ENCODE data around the gene GALNT13. TPM values are rescaled to one million over a fixed set of nuclear protein-coding genes. Genes with fewer than 3 reads are reported as not detected.

Gene GALNT13
- total RNA-seq, 1 donor from 2014 or later = 2.0 TPM

DNA sequence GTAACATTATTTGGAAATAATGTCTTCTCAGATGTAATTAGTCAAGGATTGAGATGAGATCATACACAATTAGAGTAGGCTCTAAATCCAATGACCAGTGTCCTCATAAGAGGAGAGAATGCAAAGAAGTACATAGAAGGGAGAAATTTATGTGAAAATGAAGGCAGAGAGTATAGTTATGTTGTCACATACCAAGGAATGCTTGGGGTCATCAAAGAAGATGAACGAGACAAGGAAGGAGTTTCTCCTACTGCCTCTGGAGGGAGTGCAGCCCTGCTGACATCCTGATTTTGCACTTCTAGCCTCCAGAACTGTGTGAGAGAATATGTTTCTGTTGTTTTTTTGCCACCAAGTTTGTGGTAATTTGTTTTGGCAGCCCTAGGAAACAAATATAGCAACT lies 100.1 kb downstream of the GALNT13 start:
- Mint-ChIP-seq H3K9me3 (ENCODE audit: unreplicated experiment) (no peaks in the 10 kb centered on the region), H3K4me1 (ENCODE audit: low read depth, unreplicated experiment) (peaks cover 9% of the 10 kb centered on the region), H3K36me3 (ENCODE audit: low read depth, unreplicated experiment) (no peaks in the 10 kb centered on the region), H3K27ac (ENCODE audit: unreplicated experiment) (no peak overlapping the region), H3K27me3 (ENCODE audit: low read depth, unreplicated experiment) (no peaks in the 10 kb centered on the region), H3K4me3 (ENCODE audit: unreplicated experiment) (no peak overlapping the region)
- H4K20me1 ChIP-seq (ENCODE audit: insufficient read depth, low read length) = no peaks in the 10 kb centered on the region
- no peaks in the 10 kb centered on the region for H3K4me1 ChIP-seq (ENCODE audit: insufficient read depth, low read length)
- no peaks in the 10 kb centered on the region for H3K79me2 ChIP-seq (ENCODE audit: insufficient read depth, low read length)
- no peak overlapping the region for H2AFZ ChIP-seq (ENCODE audit: low read depth, low read length)
- FAIRE-seq (no peak), DNase-seq (ENCODE audit: low read depth) (no peak)
- H3K4me3 ChIP-seq (ENCODE audit: insufficient read depth, low read depth, low read length) = no peak overlapping the region
- no peak overlapping the region for H3K4me2 ChIP-seq (ENCODE audit: low read length)
- H3K36me3 ChIP-seq (ENCODE audit: insufficient read depth, low read length) = no peaks in the 10 kb centered on the region
- no peaks in the 10 kb centered on the region for H3K27me3 ChIP-seq (ENCODE audit: insufficient read depth, low read length)
- H3K9me3 ChIP-seq (ENCODE audit: insufficient read depth, low read depth, low read length) = no peaks in the 10 kb centered on the region
- no peak overlapping the region for H3K9ac ChIP-seq (ENCODE audit: low read length)
- TF ChIP-seq, protein P1, sequence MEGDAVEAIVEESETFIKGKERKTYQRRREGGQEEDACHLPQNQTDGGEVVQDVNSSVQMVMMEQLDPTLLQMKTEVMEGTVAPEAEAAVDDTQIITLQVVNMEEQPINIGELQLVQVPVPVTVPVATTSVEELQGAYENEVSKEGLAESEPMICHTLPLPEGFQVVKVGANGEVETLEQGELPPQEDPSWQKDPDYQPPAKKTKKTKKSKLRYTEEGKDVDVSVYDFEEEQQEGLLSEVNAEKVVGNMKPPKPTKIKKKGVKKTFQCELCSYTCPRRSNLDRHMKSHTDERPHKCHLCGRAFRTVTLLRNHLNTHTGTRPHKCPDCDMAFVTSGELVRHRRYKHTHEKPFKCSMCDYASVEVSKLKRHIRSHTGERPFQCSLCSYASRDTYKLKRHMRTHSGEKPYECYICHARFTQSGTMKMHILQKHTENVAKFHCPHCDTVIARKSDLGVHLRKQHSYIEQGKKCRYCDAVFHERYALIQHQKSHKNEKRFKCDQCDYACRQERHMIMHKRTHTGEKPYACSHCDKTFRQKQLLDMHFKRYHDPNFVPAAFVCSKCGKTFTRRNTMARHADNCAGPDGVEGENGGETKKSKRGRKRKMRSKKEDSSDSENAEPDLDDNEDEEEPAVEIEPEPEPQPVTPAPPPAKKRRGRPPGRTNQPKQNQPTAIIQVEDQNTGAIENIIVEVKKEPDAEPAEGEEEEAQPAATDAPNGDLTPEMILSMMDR (IDR thresholded peaks at IDR 0.05; ENCODE audit: insufficient read depth, low read depth, low read length) = no peak
- no peak for TF ChIP-seq EZH2 (IDR thresholded peaks at IDR 0.05; ENCODE audit: insufficient read depth, low read length)
- H3K27ac ChIP-seq (ENCODE audit: low read depth, low read length) = no peak overlapping the region

DNA sequence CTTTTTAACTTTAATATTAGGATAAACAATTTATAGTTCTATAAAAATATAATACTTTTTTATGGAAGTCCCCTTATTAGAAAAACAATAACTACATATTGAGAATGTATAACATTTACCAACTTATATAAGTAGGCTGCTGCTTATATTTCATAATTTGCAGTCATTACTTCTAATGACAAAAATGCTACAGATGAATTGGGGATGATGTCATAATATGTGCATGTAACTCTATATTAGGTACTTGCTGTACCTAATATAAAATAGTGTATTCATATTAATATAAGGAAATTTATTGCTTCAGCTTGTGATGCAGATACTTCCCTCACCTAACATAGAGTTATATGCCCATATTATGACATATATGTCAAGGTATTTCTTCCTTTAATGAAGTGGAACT lies 100.7 kb downstream of the GALNT13 start:
- Histone ChIP-seq H3K4me1 (ENCODE audit: insufficient read depth, low read length) (no peaks in the 10 kb centered on the region), H3K9me3 (ENCODE audit: insufficient read depth, low read depth, low read length) (no peaks in the 10 kb centered on the region), H2AFZ (ENCODE audit: low read depth, low read length) (no peak overlapping the region), H3K36me3 (ENCODE audit: insufficient read depth, low read length) (no peaks in the 10 kb centered on the region), H3K27me3 (ENCODE audit: insufficient read depth, low read length) (no peaks in the 10 kb centered on the region), H3K4me2 (ENCODE audit: low read length) (no peak overlapping the region), H3K4me3 (ENCODE audit: insufficient read depth, low read depth, low read length) (no peak overlapping the region), H3K27ac (ENCODE audit: low read depth, low read length) (no peak overlapping the region), H3K79me2 (ENCODE audit: insufficient read depth, low read length) (no peaks in the 10 kb centered on the region), H3K9ac (ENCODE audit: low read length) (no peak overlapping the region), H4K20me1 (ENCODE audit: insufficient read depth, low read length) (no peaks in the 10 kb centered on the region)
- no peak for DNase-seq (ENCODE audit: low read depth)
- Mint-ChIP-seq H3K27me3 (ENCODE audit: low read depth, unreplicated experiment) (no peaks in the 10 kb centered on the region), H3K9me3 (ENCODE audit: unreplicated experiment) (no peaks in the 10 kb centered on the region), H3K27ac (ENCODE audit: unreplicated experiment) (no peak overlapping the region), H3K4me3 (ENCODE audit: unreplicated experiment) (no peak overlapping the region), H3K36me3 (ENCODE audit: low read depth, unreplicated experiment) (no peaks in the 10 kb centered on the region), H3K4me1 (ENCODE audit: low read depth, unreplicated experiment) (peaks cover 9% of the 10 kb centered on the region)
- no peak for FAIRE-seq
- TF ChIP-seq, protein P1 (IDR thresholded peaks at IDR 0.05; ENCODE audit: insufficient read depth, low read depth, low read length) = no peak
- no peak for TF ChIP-seq EZH2 (IDR thresholded peaks at IDR 0.05; ENCODE audit: insufficient read depth, low read length)

- TF ChIP-seq EZH2 (IDR thresholded peaks at IDR 0.05; ENCODE audit: insufficient read depth, low read length) = no peak
- TF ChIP-seq, protein P1 (IDR thresholded peaks at IDR 0.05; ENCODE audit: insufficient read depth, low read depth, low read length) = no peak
- Histone ChIP-seq H3K9ac (ENCODE audit: low read length) (no peak overlapping the region), H3K9me3 (ENCODE audit: insufficient read depth, low read depth, low read length) (no peaks in the 10 kb centered on the region), H3K79me2 (ENCODE audit: insufficient read depth, low read length) (no peaks in the 10 kb centered on the region), H3K27ac (ENCODE audit: low read depth, low read length) (no peak overlapping the region), H3K4me1 (ENCODE audit: insufficient read depth, low read length) (no peaks in the 10 kb centered on the region), H3K4me2 (ENCODE audit: low read length) (peak overlapping the region; percentile 45), H3K27me3 (ENCODE audit: insufficient read depth, low read length) (no peaks in the 10 kb centered on the region), H2AFZ (ENCODE audit: low read depth, low read length) (no peak overlapping the region), H4K20me1 (ENCODE audit: insufficient read depth, low read length) (no peaks in the 10 kb centered on the region), H3K4me3 (ENCODE audit: insufficient read depth, low read depth, low read length) (no peak overlapping the region), H3K36me3 (ENCODE audit: insufficient read depth, low read length) (no peaks in the 10 kb centered on the region)
- FAIRE-seq = no peak
- no peak overlapping the region for H3K4me3 Mint-ChIP-seq (ENCODE audit: unreplicated experiment)
- no peaks in the 10 kb centered on the region for H3K9me3 Mint-ChIP-seq (ENCODE audit: unreplicated experiment)
- no peak overlapping the region for H3K27ac Mint-ChIP-seq (ENCODE audit: unreplicated experiment)
- peaks cover 14% of the 10 kb centered on the region for H3K4me1 Mint-ChIP-seq (ENCODE audit: low read depth, unreplicated experiment)
- DNase-seq (ENCODE audit: low read depth) = peak; percentile 11
- H3K27me3 Mint-ChIP-seq (ENCODE audit: low read depth, unreplicated experiment) = no peaks in the 10 kb centered on the region
- H3K36me3 Mint-ChIP-seq (ENCODE audit: low read depth, unreplicated experiment) = no peaks in the 10 kb centered on the region
These were observed 114.9 kb downstream of the GALNT13 start for GRCh38 chr2:153986488-153987229.
